ENCODE results near the gene MOV10.

The MOV10 gene

DNA sequence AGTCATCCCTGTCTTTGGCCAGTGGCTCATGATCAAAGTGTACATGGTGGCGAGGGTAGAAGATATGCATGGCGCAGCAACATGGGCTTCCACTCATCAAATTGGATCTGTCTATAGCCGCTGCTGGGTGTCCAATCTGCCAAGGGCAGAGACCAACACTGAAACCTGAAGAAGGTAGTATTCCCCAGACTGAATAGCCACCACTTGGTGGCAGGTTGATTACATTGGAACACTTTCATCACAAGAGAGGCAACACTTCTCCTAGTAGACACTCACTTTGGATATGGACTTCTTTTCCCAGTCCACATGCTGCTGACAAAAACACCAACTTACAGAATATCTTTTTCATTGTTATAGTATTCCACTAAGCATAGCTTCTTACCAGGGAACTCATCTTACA is 63.1 kb downstream of the MOV10 start:
- no peak for DNase-seq

DNA sequence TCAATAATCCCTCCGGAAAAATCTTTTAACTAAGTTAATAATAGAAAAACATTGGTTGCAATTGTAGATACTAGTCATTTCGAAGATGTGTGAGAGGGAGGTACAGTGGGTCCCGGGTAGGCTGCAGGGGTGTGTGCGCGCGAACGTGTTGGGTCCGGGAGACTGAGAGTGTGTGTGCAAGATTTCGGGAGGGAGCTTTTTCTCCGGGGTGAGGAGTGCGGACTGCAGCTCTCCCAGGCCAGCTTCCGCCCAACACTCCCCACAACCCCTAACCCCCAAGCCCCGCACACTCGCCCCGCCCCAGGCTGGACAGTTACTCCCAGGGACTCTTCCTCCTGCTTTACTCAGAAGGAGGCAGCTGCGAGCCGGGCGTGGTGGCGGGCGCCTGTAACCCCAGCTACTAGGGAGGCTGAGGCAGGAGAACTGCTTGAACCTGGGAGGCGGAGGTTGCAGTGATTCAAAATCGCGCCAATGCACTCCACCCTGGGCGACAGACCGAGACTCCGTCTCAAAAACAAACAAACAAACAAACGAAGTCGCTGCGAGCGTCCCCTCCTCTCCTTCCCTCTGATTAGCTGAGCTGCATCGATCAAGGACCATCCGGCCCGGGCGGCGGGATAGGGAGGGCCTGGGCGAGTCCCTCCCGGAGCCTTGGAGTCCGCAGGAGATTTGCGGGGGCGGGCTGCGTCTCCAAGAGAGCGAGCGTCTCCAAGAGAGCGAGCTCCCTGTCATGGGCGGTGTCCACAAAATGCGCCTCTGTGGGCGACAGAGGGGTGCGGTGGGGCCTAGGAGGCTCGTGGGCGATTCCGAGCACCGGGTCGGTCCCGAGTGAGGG is 68.9 kb downstream of the MOV10 start:
- DNase-seq = no peak

DNA sequence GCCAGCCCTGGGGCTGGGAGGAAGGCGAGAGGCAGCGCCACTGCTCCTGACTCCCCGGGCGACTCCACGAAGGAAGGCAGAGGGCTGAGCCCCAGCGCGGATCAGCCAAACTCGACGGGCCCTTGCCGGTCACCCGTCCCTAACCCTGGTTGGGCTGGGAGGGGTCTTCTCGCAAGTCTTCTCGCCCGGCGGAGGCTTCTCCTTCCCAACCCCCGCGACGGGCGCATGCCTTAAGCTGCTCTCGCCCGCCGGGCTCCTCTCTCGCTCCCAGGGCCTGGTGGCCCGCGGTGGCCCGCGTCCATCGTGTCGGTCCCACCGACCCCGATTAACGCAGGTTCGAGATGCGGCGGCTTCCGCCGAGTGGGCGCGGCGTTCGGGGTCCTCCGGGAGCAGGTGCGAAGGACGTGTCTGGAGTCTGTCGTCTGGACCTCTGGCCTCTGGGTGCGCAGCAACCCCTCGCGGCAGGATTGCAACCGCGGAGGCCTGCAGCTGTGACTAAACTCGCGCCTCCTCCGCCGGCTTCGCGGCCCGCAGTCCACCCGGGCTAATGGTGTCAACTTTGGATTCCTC is 69.6 kb downstream of the MOV10 start:
- DNase-seq = no peak

DNA sequence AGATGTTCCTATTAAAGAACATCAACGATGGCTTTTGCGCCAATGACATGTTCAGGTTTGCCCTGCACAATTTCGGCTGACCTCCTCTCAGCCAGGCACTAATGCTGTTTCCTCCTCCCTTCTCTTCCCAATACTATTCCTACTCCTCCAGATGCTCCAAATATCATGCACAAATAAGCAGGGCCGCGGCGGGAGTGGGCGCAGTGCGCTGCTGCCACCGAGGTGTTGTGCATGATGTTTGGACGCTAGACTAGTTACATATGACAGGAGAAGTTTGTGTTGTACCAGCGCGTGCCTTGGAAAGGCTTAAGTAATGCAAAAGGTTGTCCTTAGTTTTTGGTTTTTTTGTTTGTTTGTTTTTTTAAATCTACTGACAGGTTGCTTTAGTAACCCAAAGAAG is 73.9 kb downstream of the MOV10 start:
- DNase-seq = no peak

All from T-helper 9 cell (primary cell).